ENCODE measurements around the gene RTN4RL1.
A peak's percentile ranks its signal among the peaks of the same experiment; 100 is the strongest.

RTN4RL1 gene

DNA sequence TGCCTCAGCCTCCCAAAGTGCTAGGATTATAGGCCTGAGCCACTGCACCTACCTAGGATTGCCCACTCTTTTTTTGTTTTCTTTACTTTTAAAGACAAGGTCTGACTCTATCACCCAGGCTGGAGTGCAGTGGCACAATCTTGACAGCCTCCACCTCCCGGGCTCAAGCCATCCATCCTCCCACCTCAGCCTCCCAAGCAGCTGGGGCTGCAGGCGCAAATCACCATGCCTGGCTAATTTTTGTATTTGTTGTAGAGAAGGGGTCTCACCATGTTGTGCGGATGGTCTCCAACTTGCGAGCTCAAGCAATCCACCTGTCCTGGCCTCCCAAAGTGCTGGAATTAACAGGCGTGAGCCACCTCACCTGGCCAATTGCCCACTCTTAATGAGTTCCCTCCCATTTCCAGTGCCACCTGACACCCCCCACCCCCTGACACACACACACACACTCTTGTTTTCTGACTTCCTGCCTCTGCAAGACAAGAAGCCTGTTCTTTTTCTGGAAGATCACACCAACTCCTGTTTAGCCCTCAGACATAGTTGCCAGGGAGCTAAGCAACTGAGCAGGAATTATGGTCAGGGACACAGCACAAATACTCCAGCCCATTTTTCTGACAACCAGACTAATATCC lies 19.2 kb upstream of the RTN4RL1 start:
- DNase-seq, result no peak

DNA sequence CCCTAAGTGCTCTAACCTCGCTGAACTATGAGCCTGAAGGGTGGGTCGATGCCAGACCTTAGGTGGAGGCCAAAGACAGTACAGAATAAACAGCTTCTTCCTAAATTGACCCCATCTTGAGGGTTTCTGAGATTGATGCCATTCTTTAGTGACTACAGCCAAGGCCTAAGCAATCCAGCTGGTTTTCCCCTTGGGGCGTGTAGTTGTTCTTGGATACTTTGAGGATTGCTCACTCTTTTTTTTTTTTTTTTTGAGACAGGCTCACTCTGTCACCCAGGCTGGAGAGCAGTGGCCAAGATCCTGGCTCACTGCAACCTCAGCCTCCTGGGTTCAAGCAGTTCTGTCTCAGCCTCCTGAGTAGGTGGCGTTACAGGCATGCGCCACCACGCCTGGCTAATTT lies 18.7 kb upstream of the RTN4RL1 start:
- DNase-seq, result peak; percentile 80

DNA sequence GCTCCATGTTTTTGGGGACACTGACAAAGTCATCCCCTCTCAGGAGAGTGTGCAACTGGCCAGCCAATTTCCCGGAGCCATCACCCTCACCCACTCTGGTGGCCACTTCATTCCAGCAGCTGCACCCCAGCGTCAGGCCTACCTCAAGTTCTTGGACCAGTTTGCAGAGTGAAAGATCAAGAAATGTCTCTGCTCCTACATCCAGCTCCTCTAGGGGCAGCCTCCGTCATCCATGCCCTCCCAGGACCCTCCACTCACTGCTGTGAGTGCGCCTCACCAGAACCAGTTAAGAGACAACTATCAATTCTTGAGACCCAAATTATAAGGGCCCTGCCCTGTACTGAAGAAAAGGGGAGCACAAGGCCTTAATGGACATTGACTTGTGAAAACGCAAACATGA lies 17.8 kb upstream of the RTN4RL1 start:
- DNase-seq, result no peak

DNA sequence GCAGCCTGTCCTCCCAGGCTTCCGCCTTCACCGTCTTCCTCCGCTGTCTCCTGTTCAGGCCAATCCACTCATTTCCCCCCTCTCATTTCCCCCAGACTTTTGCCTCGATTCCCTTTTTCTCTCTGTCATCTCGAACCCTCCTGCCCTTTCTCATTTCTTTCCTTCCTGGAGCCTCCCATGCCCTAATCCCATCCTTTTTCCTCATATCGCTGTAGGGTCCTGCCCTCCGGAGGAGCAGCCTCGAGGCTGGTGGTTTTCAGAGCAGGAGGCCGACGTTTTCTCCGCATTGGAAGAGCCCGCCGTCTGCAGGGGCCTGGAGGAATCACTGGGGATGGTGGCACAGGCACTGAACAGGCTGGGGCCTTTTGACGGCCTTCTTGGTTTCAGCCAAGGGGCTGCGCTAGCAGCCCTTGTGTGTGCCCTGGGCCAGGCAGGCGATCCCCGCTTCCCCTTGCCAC lies 17.3 kb upstream of the RTN4RL1 start:
- DNase-seq, result peak; percentile 39

DNA sequence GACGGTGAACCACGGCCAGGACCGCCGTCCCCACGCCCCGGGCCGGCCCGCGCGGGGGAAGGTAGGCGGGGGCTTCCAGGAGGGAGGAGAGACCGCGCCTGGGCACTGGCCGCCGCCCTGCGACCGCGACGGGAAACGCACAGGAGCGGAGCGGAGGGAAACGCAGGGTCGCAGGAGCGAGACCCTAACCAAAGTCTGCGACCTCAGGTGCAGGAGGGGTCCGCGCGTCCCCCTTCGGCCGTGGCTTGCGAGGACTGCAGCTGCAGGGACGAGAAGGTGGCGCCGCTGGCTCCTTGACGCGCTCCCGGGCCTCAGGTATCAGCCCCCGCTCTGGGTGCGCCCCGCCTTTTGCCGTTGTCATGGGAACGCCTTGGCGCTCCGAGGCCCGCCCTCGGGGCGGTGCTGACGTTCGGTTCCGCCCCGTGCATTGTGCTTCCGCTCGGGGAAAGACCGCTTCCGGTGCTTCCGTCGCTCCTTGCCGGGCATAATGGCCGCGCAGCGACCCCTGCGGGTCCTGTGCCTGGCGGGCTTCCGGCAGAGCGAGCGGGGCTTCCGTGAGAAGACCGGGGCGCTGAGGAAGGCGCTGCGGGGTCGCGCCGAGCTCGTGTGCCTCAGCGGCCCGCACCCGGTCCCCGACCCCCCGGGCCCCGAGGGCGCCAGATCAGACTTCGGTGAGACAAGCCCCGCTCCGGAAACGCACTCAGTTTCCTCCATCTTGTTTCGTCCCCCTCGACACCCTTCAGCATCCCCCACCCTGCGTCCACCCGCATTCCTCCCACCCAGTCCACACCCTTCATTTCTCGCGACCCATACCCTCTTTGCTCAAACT lies 16.6 kb upstream of the RTN4RL1 start, which contains the start of gene OVCA2:
OVCA2 (plus strand) TSS at position 462 of the 829 bp plus-strand sequence; CDS start at position 488, 26 bp downstream.
- peak; percentile 91 for DNase-seq

DNA sequence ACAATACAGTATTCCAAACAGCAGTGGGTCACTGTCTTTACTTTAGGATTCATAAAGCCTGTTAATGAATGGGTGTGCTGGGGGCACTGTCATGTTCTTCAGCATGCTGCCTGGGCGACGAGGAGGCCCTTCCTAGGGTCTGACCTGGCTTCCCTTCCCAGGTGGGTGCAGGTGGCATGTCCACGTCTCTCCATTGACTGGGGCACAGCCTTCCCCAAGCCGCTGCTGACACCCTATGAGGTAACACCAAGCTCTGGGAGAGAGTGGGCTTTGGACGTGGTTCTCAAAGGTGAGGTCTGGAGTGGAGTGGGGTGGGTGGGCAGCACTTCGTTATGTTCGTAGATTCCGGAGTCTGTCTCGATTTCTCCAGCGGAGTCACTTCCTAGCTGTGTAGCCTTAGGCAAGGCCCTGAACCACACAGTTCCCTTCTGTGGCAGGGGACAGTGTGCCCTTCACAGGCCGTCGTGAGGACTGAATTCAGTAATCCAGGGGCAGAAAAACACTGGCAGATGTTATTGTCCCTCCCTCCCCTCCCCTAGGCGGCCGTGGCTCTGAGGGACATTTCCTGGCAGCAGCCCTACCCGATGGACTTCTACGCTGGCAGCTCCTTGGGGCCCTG lies 15.9 kb upstream of the RTN4RL1 start:
- no peak for DNase-seq

DNA sequence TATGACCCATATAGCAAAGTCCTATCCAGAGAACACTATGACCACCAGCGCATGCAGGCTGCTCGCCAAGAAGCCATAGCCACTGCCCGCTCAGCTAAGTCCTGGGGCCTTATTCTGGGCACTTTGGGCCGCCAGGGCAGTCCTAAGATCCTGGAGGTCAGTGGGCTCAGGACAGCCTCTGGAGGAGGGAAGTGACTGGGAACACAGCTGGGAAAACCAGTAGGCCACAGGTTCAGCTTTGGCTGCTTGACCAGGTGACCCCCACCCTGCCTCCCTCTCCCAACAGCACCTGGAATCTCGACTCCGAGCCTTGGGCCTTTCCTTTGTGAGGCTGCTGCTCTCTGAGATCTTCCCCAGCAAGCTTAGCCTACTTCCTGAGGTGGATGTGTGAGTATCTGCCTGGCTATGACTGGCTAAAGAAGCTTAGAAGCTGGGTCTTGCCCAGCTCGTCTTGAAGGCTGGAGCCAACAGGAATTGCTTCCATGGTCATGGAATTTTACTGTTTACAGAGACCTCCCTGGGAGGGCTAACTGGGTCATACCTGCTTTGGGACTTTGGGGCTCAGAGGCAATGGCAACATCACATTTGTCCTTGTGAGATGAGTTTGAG lies 15.2 kb upstream of the RTN4RL1 start:
- DNase-seq, result no peak

DNA sequence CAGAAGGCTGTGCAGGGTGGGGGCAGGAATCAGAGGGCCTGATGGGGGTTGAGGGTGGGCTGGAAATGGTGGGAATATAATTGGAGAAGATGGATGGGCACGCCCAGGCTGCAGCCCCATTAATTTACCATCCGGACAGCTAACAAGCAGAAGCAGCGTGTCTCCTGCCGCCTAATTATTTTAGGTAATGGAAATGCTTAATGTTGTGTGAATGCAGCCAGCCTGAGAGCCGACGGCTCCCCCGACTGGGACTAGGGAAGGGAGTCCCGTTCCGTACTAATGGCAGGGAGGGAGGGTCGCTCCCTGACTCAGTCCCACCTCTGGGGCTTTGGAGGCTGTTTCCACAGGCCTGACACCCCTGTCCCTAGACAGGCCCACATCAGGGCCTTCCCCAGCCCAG lies 12.0 kb upstream of the RTN4RL1 start:
- DNase-seq, result no peak

DNA sequence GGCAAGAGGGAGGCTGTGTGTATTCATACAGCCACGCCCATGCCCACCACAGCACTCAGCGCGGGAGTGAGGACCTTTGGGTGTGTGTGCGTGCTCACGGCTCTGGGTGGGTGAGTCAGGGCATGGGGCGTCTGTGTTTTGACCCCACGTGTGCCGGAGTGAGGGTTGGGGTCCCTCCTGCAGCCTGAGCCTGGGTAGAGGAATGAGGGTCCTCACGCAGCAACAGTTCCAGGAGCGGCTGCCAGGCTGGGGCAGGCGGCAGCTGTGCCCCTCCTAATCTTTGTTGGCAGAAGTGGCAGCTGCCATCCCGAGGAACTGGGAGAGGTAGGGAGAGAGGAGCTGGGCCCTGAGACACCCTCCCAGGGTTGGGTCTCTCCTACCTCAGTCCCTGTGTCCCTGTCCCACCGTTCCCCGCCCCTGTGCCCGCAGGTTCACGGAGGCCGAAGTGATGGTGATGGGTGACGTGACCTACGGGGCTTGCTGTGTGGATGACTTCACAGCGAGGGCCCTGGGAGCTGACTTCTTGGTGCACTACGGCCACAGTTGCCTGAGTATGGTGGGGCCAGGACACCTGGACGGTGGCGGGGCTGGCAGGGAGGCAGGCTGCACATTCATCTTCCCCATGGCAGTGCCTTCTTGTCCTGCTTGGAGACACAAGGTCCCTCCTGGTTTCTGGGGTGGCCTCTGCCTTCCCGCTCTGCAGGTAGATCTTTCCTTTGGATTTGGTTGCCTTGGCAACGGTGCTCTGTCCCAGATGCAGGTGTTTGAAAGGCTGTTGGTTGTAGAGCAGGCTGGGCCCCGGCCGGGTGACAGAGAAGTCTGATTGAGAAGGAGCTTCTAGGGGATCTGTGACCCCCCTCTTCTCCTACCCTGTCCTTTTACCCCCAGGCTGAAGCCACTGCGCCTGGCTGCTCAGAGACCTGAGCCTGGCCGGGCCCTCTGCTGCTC lies 10.7 kb upstream of the RTN4RL1 start:
- no peak for DNase-seq

DNA sequence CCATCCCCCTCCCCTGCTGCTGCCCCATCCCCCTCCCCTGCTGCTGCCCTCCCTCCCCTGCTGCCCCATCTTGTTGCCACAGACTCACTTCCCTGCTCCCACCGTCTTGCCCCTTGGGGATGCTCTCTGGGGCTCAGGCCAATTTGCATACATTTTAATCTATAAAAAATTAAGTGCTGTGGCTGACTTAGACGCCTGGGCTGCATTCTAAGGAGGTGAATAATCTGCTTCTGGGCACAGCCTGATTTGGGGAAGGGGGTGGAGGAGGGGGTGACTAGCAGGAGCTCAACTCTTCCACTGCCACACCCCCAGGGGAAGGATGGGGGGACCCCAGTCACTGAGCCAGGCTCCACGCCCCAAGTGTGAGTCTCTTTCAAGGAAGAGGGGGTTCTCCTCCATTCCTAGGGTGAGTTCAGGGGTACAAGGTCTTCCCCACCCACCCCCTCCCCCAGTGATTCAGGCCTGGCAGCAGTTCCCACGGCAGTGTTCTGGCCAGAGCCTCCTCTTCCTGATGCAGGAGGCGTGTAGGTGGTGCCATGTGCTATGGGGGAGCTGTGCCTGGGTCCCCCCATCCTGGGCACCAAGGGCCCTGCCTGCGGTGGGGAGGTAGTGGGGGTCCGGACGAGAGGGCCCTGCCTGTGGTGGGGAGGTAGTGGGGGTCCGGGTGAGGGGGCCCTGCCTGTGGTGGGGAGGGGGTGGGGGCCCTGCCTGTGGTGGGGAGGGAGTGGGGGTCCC lies 9.8 kb upstream of the RTN4RL1 start:
- peak; percentile 68 for DNase-seq

DNA sequence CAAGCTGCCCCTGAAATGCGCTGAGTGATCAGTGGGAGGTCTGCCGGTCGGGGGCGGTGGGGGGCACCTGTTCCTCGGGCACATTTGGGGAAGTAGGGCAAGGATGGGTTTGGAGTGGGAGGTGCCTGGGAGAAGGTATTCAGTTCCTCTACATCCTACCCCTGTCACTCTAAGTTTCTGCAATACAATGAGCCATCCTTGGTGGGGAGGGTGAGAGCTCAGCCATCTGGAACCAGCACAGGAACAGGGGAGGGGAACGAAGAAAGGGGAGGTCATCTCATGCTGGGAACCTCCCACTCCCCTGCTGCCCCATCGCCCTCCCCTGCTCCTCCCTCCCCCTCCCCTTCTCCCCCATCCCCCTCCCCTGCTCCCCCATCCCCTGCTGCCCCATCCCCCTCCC lies 9.0 kb upstream of the RTN4RL1 start:
- peak; percentile 27 for DNase-seq

DNA sequence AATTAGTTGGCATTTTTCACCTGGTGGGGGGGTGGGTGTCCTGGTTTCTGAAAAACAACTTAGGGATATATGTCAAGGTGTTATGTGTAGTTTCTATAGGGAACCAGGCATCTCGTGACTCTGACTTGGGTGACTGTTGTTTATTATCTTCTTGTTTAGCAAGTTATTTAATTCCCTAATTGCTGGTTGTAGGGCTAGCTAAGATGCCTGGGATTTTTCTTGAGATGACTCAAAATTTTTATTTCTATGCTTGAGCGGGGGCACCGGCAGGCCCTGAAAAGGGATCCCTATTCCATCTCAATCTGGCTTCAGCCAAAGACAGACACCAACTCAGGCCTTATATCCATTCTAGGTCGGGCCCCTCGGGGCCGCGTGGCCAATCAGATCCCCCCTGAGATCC lies 8.0 kb upstream of the RTN4RL1 start:
- no peak for DNase-seq

DNA sequence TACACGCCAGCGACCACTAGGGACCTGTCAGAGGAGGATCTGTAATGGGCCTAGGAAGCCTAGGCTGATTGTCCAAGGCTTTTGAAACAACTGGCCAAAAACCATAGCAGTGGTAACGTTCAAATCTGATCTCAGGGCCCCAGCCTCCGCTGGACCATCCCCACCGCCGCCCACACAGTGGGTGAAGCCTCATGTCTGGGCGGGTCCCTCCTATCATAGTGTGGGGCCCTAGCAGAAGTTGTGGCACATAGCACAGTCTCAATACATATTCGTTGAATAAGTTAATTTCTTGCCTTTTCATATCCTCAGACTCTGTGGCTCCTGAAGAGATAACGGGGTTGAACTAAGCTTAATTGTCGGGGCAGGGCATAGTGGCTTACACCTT lies 5.6 kb upstream of the RTN4RL1 start:
- no peak for DNase-seq

DNA sequence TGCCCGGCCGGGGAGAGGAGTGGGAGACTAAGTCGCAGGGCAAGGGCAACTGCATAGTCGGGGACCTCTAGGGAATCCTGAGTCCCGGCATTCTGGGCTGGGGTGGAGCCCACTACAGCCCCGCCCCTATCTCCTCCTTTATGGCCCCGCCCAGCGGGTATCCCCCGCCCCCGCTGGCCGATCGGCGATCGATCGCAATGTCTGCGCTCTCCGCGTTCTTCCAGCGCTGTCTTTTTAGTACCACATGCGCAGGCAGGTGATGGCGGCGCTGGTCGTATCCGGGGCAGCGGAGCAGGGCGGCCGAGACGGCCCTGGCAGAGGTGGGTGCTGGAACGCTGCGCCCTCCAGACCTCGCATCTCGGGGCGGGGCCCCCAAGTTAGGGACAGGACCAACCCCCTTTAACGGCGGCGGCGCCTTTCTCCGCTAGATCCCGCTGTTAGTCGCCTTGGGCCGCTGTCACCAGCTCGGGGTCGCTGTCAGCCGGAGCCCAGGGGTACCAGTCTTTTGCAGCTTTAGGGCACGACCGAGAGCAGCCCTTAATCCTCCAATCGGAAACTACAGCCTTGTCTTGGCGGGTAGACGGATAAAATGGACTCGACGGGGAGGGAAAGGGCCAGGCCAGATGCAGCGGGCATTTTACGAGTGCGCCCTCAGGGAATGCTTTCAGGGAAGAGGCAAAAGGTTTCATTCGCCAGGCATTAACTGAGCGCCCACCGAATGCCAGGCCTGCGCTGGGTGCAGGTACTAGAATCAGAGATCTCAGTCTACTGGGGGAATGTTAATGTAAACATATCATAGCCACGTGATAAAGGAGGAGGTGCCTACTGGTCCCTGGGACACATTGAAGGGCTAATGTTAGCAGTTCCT lies 5.0 kb upstream of the RTN4RL1 start, which contains the start of gene DPH1:
DPH1 (plus strand) TSS at position 243 of the 868 bp plus-strand sequence; CDS start at position 260, 17 bp downstream.
- DNase-seq, result peak; percentile 89

DNA sequence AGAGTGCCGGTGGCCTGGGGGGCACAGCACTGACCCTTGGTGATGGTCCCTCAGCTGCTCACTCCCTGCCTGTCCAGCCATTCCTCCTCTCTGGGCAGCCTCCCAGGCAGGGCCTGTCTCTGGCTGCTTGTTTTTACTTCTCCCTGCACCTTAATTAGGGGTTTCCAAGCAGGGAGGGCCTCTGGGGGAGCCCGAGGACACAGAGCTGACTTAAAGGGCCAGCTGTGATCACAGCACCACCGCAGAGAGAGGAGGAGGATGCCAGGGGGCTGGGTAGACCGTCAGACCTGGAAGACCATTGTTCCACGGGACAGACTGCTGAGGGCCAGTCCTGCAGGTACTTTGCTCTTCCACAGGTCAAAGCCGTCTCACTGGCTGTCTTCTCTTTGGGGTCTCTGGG lies 3.6 kb upstream of the RTN4RL1 start:
- no peak for DNase-seq

DNA sequence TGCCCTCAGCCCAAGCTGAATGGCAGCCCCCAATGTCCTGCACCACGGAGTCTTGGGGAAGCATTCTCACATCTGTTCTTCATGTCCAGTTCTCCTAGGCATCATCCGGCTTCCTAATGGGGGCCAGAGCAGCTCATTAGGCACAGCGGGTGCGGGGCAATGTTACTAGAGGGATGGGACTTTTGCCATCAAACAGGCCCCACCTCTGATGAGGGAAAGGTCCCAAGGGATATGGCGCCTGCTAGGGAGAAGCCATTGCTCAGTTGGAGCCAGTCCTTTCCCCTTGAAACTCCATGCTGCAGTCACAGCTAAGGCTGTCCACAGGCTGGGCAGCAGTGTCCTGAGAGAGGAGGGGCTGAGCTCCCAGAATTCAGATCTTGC lies 3.1 kb upstream of the RTN4RL1 start:
- no peak for DNase-seq

DNA sequence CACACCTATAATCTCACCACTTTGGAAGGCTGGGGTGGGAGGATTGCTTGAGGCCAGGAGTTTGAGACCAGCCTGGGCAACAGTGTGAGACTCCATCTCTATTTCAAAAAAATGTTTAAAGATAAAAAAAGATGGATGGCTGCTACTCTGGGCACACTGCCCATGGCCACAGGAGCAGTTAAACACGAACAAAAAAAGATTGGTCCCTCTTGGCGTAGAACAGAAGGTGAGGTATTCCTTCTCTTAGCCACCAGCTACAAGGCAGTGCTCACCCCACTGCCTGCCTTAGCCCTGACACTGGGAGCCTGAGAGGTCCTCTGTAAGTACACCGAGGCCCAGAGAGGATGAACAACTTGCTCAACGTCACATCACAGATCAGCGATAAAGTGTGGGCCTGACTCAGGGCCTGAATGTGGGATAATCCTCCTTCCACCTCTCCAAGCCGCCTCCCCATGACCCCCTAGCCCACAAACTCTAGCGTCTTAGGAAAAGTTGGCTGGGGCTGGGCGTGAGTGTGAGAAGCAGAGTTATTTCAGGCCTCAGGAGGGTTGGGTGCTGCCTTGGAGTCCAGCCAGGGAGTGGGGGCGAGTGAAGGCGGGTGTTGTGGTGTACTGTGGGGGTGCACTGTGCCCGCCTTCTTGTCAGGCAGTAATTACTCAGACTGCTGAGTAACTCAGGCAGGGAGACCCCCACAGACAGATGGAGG lies 2.5 kb upstream of the RTN4RL1 start:
- no peak for DNase-seq

DNA sequence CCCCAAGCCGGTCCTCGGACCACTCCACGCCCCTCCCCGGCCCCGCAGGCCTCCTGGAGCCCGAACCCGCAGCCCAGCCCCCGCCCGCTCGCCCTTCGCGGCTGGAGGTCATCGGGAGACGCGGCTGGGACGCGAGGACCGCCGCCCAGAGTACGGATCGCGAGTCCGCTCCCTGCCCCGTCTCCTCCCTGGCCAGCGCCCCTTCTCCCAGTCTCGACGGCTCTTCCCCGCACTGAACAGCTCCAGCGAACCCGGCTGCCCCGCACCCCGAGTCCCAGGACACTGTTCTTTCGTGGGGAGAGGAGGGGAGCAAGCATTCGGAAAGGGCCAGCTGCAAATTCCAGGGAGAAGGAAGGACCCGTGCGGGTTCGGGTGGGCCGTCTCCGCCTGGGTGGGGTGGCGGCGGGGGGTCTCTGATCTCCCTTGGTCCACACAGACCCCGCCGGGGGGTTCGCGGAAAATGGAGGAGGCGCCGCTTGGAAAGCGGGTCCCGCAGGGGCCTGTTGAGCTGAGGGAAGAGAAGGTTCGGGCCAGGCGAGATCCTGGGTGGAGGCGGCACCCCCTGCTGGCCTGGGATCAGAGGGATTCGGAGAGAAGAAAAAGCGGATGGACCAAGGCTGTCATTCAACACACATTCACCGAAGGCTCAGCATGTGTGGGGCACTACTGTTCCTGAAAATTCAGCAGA lies 632 bp upstream of the RTN4RL1 start:
- DNase-seq, result peak; percentile 69

DNA sequence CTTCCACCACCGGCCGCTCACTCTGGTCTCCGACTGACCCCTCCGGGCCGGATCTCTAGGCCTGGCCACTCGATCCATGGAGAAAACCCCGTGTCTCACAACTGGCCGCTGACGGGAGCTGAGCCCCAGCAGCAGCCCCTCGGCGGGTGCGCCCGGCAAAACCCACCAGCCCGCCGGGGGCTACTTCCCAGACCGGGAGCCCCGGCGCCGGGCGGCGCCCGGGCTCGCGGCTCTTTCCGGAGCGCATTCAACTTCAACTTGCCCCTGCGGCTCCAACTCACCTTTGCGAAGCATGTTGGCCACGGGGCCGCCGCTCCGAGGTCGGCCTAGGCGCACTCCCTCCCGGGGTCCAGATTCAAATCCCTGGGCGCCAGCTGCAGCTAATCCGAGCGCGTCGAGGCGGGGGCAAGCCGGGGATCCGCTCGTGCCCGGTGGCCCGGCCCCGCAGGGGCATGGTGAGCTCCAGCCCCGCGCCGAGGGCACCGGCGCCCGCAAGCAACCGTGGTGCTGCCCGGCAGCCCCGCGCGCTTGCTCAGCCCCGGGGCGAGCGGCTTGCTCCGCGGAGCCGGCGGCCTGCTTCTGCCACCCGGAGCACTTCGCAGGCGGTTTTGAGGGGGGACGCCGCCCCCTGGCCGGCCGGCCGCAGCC lies 438 bp downstream of the RTN4RL1 start:
- no peak for DNase-seq
